Testis (tissue), 2 donors: ENCODE data around the gene ANKH.

ENCODE experiments used
- CTCF ChIP-seq, 3 experiments: fragments of 450-650 bp in 2 of 3; fragments of 200-600 bp in 1 of 3; sonication (generic) in 1 of 3; IDR thresholded peaks; one replicate each; pipeline ENCODE4 v1.5.1; 2016 to 2019; ENCODE audit warnings: antibody characterized with exemption in 3 of 3, mild to moderate bottlenecking in 2 of 3, moderate library complexity in 1 of 3
- POLR2A ChIP-seq: fragments of 450-650 bp; IDR thresholded peaks from one replicate; pipeline ENCODE4 v1.6.1; 2017; ENCODE audit warnings: antibody characterized with exemption, mild to moderate bottlenecking, moderate library complexity

GRCh38 chr5:14687023-14687665, 184.4 kb downstream of the ANKH start:
- TF ChIP-seq CTCF (IDR thresholded peaks at IDR 0.05) (no peak), POLR2A (no peak)
